GM12878 (cell line): Measurements from ENCODE around the gene MGAT5. TPM values are rescaled to one million over a fixed set of nuclear protein-coding genes. Genes with fewer than 3 reads are reported as not detected.

Source experiments
- ATAC-seq: fragments of 200-7000 bp; cut with Tn5 transposase; 3 replicates; pipeline ENCODE4 v1.9.1; 2020; ENCODE audit warnings: mild to moderate bottlenecking, moderate library complexity
- BruUV-seq: library from RNA; stranded (reverse); fragments of 400-500 nt; replicated peaks from 2 replicates; lab custom pipeline; 2021; lab: Mats Ljungman, UMichigan
- CTCF ChIA-PET: fragments of 300-600 bp; sonication (Branson Sonifier 250); formaldehyde crosslinking; extraction: SDS; loops from one replicate; lab custom pipeline; 2021; ENCODE audit warnings: inconsistent platforms; lab: Yijun Ruan, JAX
- POLR2A ChIA-PET: fragments of 350-600 bp; formaldehyde crosslinking; extraction: SDS; loops from one replicate; lab custom pipeline; 2021; ENCODE audit warnings: inconsistent platforms; lab: Charles Lee
- RAD21 ChIA-PET: fragments of 300-600 bp; sonication (Branson Sonifier 250); formaldehyde crosslinking; loops from one replicate; lab custom pipeline; 2023; ENCODE audit warnings: antibody characterized with exemption; ENCODE audit not compliant: unreplicated experiment; lab: Charles Lee
- SMC1A ChIA-PET: fragments of 300-600 bp; sonication (Branson Sonifier 250); formaldehyde crosslinking; loops from one replicate; lab custom pipeline; 2023; ENCODE audit not compliant: unreplicated experiment, uncharacterized antibody; lab: Charles Lee
- DNase-seq: peaks from one replicate; pipeline ENCODE4 v3.0.0-alpha.2; 2011; ENCODE audit warnings: low read depth, low spot score
- FAIRE-seq: peaks from 3 replicates; lab custom pipeline; 2011; peaks lifted over from hg19 to GRCh38; lab: Jason Lieb, UNC
- H2AFZ ChIP-seq: 2 replicates; pipeline ENCODE4 v1.6.0; 2011; ENCODE audit warnings: low read depth, low read length, control low read depth; ENCODE audit not compliant: control insufficient read depth
- H3K27ac ChIP-seq: 2 replicates; pipeline ENCODE4 v1.5.1; 2011; ENCODE audit warnings: control low read depth; ENCODE audit not compliant: control insufficient read depth, insufficient read depth
- H3K27me3 ChIP-seq, 2 experiments: replicated peaks in 1 of 2; 2 replicates each; pipeline versions ENCODE4 v1.6.0 to v1.6.1; 2011; ENCODE audit warnings: low read length in 1 of 2; ENCODE audit not compliant: control insufficient read depth in 2 of 2, insufficient read depth in 2 of 2
- H3K36me3 ChIP-seq, 2 experiments: 2 replicates each; pipeline ENCODE4 v1.5.1; 2011; ENCODE audit warnings: low read length in 1 of 2; ENCODE audit not compliant: control insufficient read depth in 2 of 2, insufficient read depth in 2 of 2
- H3K4me1 ChIP-seq: 2 replicates; pipeline ENCODE4 v1.6.1; 2011; ENCODE audit warnings: mild to moderate bottlenecking, low read length, moderate library complexity, mixed read lengths; ENCODE audit not compliant: control insufficient read depth, insufficient read depth
- H3K4me2 ChIP-seq: 2 replicates; pipeline ENCODE4 v1.6.0; 2011; ENCODE audit warnings: control low read depth; ENCODE audit not compliant: control insufficient read depth, insufficient read depth
- H3K4me3 ChIP-seq: fragments of 200-600 bp; sonication (generic); 2 replicates; pipeline ENCODE4 v1.5.1; 2016
- H3K79me2 ChIP-seq: 2 replicates; pipeline ENCODE4 v1.6.0; 2011; ENCODE audit warnings: low read length; ENCODE audit not compliant: control insufficient read depth, insufficient read depth
- H3K9ac ChIP-seq: 2 replicates; pipeline ENCODE4 v1.8.0; 2011; ENCODE audit warnings: low read length, control low read depth, mixed read lengths; ENCODE audit not compliant: control insufficient read depth, insufficient read depth
- H3K9me3 ChIP-seq: replicated peaks from 3 replicates; pipeline ENCODE4 v1.5.1; 2011; ENCODE audit warnings: mild to moderate bottlenecking, low read length; ENCODE audit not compliant: control insufficient read depth, insufficient read depth
- H4K20me1 ChIP-seq: 2 replicates; pipeline ENCODE4 v1.6.0; 2011; ENCODE audit not compliant: control insufficient read depth, insufficient read depth
- BCL11A ChIP-seq: IDR thresholded peaks from 2 replicates; pipeline ENCODE4 v1.6.1; 2011; ENCODE audit warnings: low read depth, low read length
- DPF2 ChIP-seq: fragments of 450-650 bp; IDR thresholded peaks from 2 replicates; pipeline ENCODE4 v1.6.1; 2017; ENCODE audit warnings: mild to moderate bottlenecking
- EED ChIP-seq: sonication (generic); IDR thresholded peaks from 2 replicates; pipeline ENCODE4 v1.6.1; 2016; ENCODE audit warnings: antibody characterized with exemption, low read depth
- FOS ChIP-seq: IDR thresholded peaks from 3 replicates; pipeline ENCODE4 v1.6.1; 2011; ENCODE audit warnings: borderline replicate concordance; ENCODE audit not compliant: insufficient read length; ENCODE audit errors: extremely low read depth
- IRF4 ChIP-seq: IDR thresholded peaks from 2 replicates; pipeline ENCODE4 v1.6.1; 2011; ENCODE audit warnings: low read depth, low read length
- LARP7 ChIP-seq: fragments of 450-650 bp; IDR thresholded peaks from 2 replicates; pipeline ENCODE4 v1.6.1; 2017; ENCODE audit warnings: mild to moderate bottlenecking
- PAX5 ChIP-seq: IDR thresholded peaks from 2 replicates; pipeline ENCODE4 v1.6.1; 2011; ENCODE audit warnings: low read depth, low read length, borderline replicate concordance
- PML ChIP-seq: IDR thresholded peaks from 2 replicates; pipeline ENCODE4 v1.6.1; 2012; ENCODE audit warnings: low read length, inconsistent platforms
- POLR2AphosphoS5 ChIP-seq: IDR thresholded peaks from 2 replicates; pipeline ENCODE4 v1.6.1; 2011; ENCODE audit warnings: mild to moderate bottlenecking, low read length, inconsistent platforms
- RAD21 ChIP-seq: IDR thresholded peaks from 2 replicates; pipeline ENCODE4 v1.6.1; 2011; ENCODE audit warnings: mild to moderate bottlenecking, low read depth, low read length, moderate library complexity; ENCODE audit not compliant: insufficient read depth
- RELA ChIP-seq: fragments of 450-650 bp; IDR thresholded peaks from 2 replicates; pipeline ENCODE4 v1.8.0; 2014; ENCODE audit warnings: borderline replicate concordance; ENCODE audit not compliant: partially characterized antibody
- RFX5 ChIP-seq: IDR thresholded peaks from 2 replicates; pipeline ENCODE4 v1.6.1; 2011; ENCODE audit warnings: low read depth, low read length, improper control_type of control experiment
- TCF3 ChIP-seq: IDR thresholded peaks from 2 replicates; pipeline ENCODE4 v1.6.1; 2012; ENCODE audit warnings: low read depth, mild to moderate bottlenecking, low read length, borderline replicate concordance; ENCODE audit not compliant: insufficient read depth
- WGBS: methylation state at CpG from one replicate; pipeline ENCODE4 v1.1.6; 2016; ENCODE audit warnings: low lambda C conversion rate; ENCODE audit not compliant: insufficient replicate concordance, insufficient coverage; ENCODE audit errors: missing lambda C conversion rate; 5-methylcytosine and 5-hydroxymethylcytosine counted together
- in situ Hi-C: fragments of 300-500 bp; cut with MboI; formaldehyde crosslinking; loops from 9 replicates; pipeline ENCODE4 v1.14.3; 2018; ENCODE audit warnings: mixed read lengths
- intact Hi-C: fragments of 100-400 bp; cut with micrococcal nuclease; formaldehyde crosslinking; loops from one replicate; pipeline ENCODE4 v1.14.2; 2022; ENCODE audit not compliant: unreplicated experiment
- polyA plus RNA-seq, 11 experiments: library from polyadenylated mRNA; depleted of rRNA in 4 of 11; unstranded in 6 of 11; stranded (reverse) in 5 of 11; fragments of >200 nt; fragmentation: Nextera tagmentation in 4 of 11; fragmentation: Illumina TruSeq in 1 of 11; extraction: Ambion mirVana in 4 of 11; extraction: Trizol in 1 of 11; gene quantifications; 1 replicate in 1 of 11; 2 replicates in 10 of 11; pipeline versions ENCODE4 v1.2.1 to v1.2.3, GENCODE V29; 2011 to 2016; ENCODE audit warnings: inconsistent platforms in 2 of 11, missing spikeins in 2 of 11, low read depth in 1 of 11
- total RNA-seq, 4 experiments: library from RNA; depleted of rRNA in 3 of 4; stranded (reverse); fragments of >200 nt in 3 of 4; fragmentation: Illumina TruSeq in 1 of 4; extraction: Trizol in 1 of 4; gene quantifications; 2 replicates each; pipeline versions ENCODE4 v1.2.1 to v1.2.3, GENCODE V29; 2013 to 2021
- TF ChIP-seq, protein P1 (sequence below): fragments of 450-650 bp; IDR thresholded peaks from 2 replicates; pipeline ENCODE4 v1.6.1; 2017; ENCODE audit warnings: mild to moderate bottlenecking, moderate library complexity

The MGAT5 gene
- total and polyA plus RNA-seq, 10 of the 15 experiments (the other 5 are each of a cell fraction or from before 2014, with no cell fraction given) = 4.9 to 104 (median 36.2) TPM

GRCh38 chr2:134225173-134225572 lies 28.7 kb upstream of the MGAT5 start:
- Histone ChIP-seq H3K4me2 (no peak overlapping the region), H3K9ac (no peak overlapping the region), H4K20me1 (peaks cover 6% of the 10 kb centered on the region), H3K36me3 (no peaks in the 10 kb centered on the region; a peak in 1 of 4 replicates), H3K27me3 (no peaks in the 10 kb centered on the region), H3K79me2 (peaks cover 87% of the 10 kb centered on the region), H3K27ac (no peak overlapping the region), H3K4me3 (no peak overlapping the region), H2AFZ (no peak overlapping the region), H3K4me1 (peaks cover 29% of the 10 kb centered on the region), H3K9me3 (peaks cover 15% of the 10 kb centered on the region)
- no peak for ATAC-seq
- RAD21 ChIA-PET = interaction anchor here (0.6 kb wide), 1 partner anchor 95 kb away, joined by 3 read pairs; no protein-coding TSS in a partner anchor
- intact Hi-C loops (no loop called here), in situ Hi-C loops (no loop called here)
- no peak for FAIRE-seq
- CTCF ChIA-PET = interaction anchor here (0.6 to 8.2 kb wide), 4 partner anchors 19 to 187 kb away, joined by 3 to 45 read pairs (median 4); no protein-coding TSS in a partner anchor
- no peak for DNase-seq
- TF ChIP-seq RAD21 = no peak
- no peak for TF ChIP-seq PML
- TF ChIP-seq POLR2AphosphoS5 = no peak
- TF ChIP-seq EED = no peak
- TF ChIP-seq FOS = no peak
- BruUV-seq = no TSS peak
- POLR2A ChIA-PET = interaction anchor here (0.6 kb wide), 1 partner anchor 214 kb away, joined by 4 read pairs; no protein-coding TSS in a partner anchor
- 78% methylated on average over 2 of the region's 2 CpGs for WGBS
- SMC1A ChIA-PET = interaction anchor here (0.6 to 0.7 kb wide), 2 partner anchors 9 to 101 kb away, joined by 3 read pairs; no protein-coding TSS in a partner anchor

GRCh38 chr2:134225841-134226240 lies 28.0 kb upstream of the MGAT5 start:
- intact Hi-C loops = no loop called here
- RAD21 ChIA-PET = no interaction called here
- FAIRE-seq = no peak
- no peak for TF ChIP-seq TCF3
- TF ChIP-seq BCL11A = no peak
- TF ChIP-seq DPF2 = no peak
- TF ChIP-seq, protein P1, sequence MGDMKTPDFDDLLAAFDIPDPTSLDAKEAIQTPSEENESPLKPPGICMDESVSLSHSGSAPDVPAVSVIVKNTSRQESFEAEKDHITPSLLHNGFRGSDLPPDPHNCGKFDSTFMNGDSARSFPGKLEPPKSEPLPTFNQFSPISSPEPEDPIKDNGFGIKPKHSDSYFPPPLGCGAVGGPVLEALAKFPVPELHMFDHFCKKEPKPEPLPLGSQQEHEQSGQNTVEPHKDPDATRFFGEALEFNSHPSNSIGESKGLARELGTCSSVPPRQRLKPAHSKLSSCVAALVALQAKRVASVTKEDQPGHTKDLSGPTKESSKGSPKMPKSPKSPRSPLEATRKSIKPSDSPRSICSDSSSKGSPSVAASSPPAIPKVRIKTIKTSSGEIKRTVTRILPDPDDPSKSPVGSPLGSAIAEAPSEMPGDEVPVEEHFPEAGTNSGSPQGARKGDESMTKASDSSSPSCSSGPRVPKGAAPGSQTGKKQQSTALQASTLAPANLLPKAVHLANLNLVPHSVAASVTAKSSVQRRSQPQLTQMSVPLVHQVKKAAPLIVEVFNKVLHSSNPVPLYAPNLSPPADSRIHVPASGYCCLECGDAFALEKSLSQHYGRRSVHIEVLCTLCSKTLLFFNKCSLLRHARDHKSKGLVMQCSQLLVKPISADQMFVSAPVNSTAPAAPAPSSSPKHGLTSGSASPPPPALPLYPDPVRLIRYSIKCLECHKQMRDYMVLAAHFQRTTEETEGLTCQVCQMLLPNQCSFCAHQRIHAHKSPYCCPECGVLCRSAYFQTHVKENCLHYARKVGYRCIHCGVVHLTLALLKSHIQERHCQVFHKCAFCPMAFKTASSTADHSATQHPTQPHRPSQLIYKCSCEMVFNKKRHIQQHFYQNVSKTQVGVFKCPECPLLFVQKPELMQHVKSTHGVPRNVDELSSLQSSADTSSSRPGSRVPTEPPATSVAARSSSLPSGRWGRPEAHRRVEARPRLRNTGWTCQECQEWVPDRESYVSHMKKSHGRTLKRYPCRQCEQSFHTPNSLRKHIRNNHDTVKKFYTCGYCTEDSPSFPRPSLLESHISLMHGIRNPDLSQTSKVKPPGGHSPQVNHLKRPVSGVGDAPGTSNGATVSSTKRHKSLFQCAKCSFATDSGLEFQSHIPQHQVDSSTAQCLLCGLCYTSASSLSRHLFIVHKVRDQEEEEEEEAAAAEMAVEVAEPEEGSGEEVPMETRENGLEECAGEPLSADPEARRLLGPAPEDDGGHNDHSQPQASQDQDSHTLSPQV = no peak
- TF ChIP-seq RFX5 = no peak
- no peak for TF ChIP-seq LARP7
- TF ChIP-seq PAX5 = no peak
- no peak for TF ChIP-seq IRF4
- no peak for TF ChIP-seq RELA

More at GRCh38 chr2:134225841-134226240, 28.0 kb upstream of the MGAT5 start:
- H3K27me3 ChIP-seq = no peaks in the 10 kb centered on the region
- H3K36me3 ChIP-seq = no peaks in the 10 kb centered on the region
- H3K79me2 ChIP-seq = peaks cover 87% of the 10 kb centered on the region
- H2AFZ ChIP-seq = no peak overlapping the region
- H3K9me3 ChIP-seq = peaks cover 15% of the 10 kb centered on the region
- H3K4me1 ChIP-seq = peaks cover 36% of the 10 kb centered on the region
- no TSS peak for BruUV-seq
- ATAC-seq = no peak
- CTCF ChIA-PET = interaction anchor here (1.2 to 8.2 kb wide), 3 partner anchors 19 to 186 kb away, joined by 3 to 45 read pairs (median 24); no protein-coding TSS in a partner anchor
- H3K9ac ChIP-seq = no peak overlapping the region
- H3K27ac ChIP-seq = no peak overlapping the region
- no peak overlapping the region for H3K4me2 ChIP-seq
- WGBS = 97% methylated on average over 2 of the region's 2 CpGs
- SMC1A ChIA-PET = interaction anchor here (2.1 kb wide), 1 partner anchor 18 kb away, joined by 5 read pairs; no protein-coding TSS in a partner anchor
- in situ Hi-C loops = no loop called here
- peaks cover 6% of the 10 kb centered on the region for H4K20me1 ChIP-seq
- POLR2A ChIA-PET = interaction anchor here (0.8 kb wide), 1 partner anchor 25 kb away, joined by 3 read pairs; no protein-coding TSS in a partner anchor
- H3K4me3 ChIP-seq = no peak overlapping the region
- no peak for DNase-seq
